Stimulated activated CD8-positive, alpha-beta memory T cell treated with anti-CD3 and anti-CD28 coated beads, Interleukin-15, amount 100 ng/mL, for 4 hours (primary cell): ENCODE results near the gene OTP.
"Not testable (repeated sequence)": the region's sequence is repeated elsewhere in the genome, so short reads cannot be mapped to it uniquely, and the experiment has no call there.

Experiments used
- DNase-seq, 2 donors: peaks; one replicate each; pipeline ENCODE4 v3.0.0-alpha.2; 2020; ENCODE audit warnings: low read depth in 2 of 2

The OTP gene

GRCh38 chr5:77608927-77609326 lies 29.6 kb downstream of the OTP start:
- DNase-seq, result not testable (repeated sequence)

- no peak for DNase-seq
These were observed 31.2 kb downstream of the OTP start for GRCh38 chr5:77607324-77607723.

- no peak for DNase-seq
These were observed 32.2 kb downstream of the OTP start for GRCh38 chr5:77606279-77606678.

GRCh38 chr5:77599679-77600078 lies 38.8 kb downstream of the OTP start:
- DNase-seq, result no peak

GRCh38 chr5:77590347-77590746 lies 48.2 kb downstream of the OTP start:
- no peak for DNase-seq

- no peak for DNase-seq
These were observed 50.3 kb downstream of the OTP start for GRCh38 chr5:77588175-77588574.

- no peak for DNase-seq
These were observed 52.4 kb downstream of the OTP start for GRCh38 chr5:77586101-77586500.

- DNase-seq, result not testable (repeated sequence)
These were observed 56.4 kb downstream of the OTP start for GRCh38 chr5:77582143-77582542.
